Measurements from ENCODE around the gene TMPRSS11D.

TMPRSS11D gene

GRCh38 chr4:67912080-67912479, 28.3 kb upstream of the TMPRSS11D start:
- TF ChIP-seq TAF1 (IDR thresholded peaks at IDR 0.05; ENCODE audit: borderline replicate concordance, insufficient read depth, low read length): no peak
- no peak for TF ChIP-seq FOXP2 (optimal IDR thresholded peaks at IDR 0.05; ENCODE audit: borderline replicate concordance, extremely low read depth, extremely low read length, insufficient read depth)
- TF ChIP-seq SIN3A (IDR thresholded peaks at IDR 0.05; ENCODE audit: borderline replicate concordance, insufficient read depth, low read length): no peak
- TF ChIP-seq POLR2AphosphoS5 (IDR thresholded peaks at IDR 0.05; ENCODE audit: low read depth, low read length): no peak
- no peak for TF ChIP-seq REST (IDR thresholded peaks at IDR 0.05; ENCODE audit: insufficient read depth in 1 of 2, low read depth in 2 of 2, low read length in 2 of 2)

- no peak for TF ChIP-seq FOXP2 (optimal IDR thresholded peaks at IDR 0.05; ENCODE audit: borderline replicate concordance, extremely low read depth, extremely low read length, insufficient read depth)
- TF ChIP-seq POLR2AphosphoS5 (IDR thresholded peaks at IDR 0.05; ENCODE audit: low read depth, low read length): no peak
- TF ChIP-seq TAF1 (IDR thresholded peaks at IDR 0.05; ENCODE audit: borderline replicate concordance, insufficient read depth, low read length): no peak
- no peak for TF ChIP-seq SIN3A (IDR thresholded peaks at IDR 0.05; ENCODE audit: borderline replicate concordance, insufficient read depth, low read length)
- no peak for TF ChIP-seq REST (IDR thresholded peaks at IDR 0.05; ENCODE audit: insufficient read depth in 1 of 2, low read depth in 2 of 2, low read length in 2 of 2)
Observed at GRCh38 chr4:67911638-67912037, 27.8 kb upstream of the TMPRSS11D start.

- no peak for TF ChIP-seq FOXP2 (optimal IDR thresholded peaks at IDR 0.05; ENCODE audit: borderline replicate concordance, extremely low read depth, extremely low read length, insufficient read depth)
- TF ChIP-seq TAF1 (IDR thresholded peaks at IDR 0.05; ENCODE audit: borderline replicate concordance, insufficient read depth, low read length): no peak
- TF ChIP-seq REST (IDR thresholded peaks at IDR 0.05; ENCODE audit: insufficient read depth in 1 of 2, low read depth in 2 of 2, low read length in 2 of 2): no peak
- TF ChIP-seq POLR2AphosphoS5 (IDR thresholded peaks at IDR 0.05; ENCODE audit: low read depth, low read length): no peak
- TF ChIP-seq SIN3A (IDR thresholded peaks at IDR 0.05; ENCODE audit: borderline replicate concordance, insufficient read depth, low read length): no peak
Observed at GRCh38 chr4:67911141-67911540, 27.3 kb upstream of the TMPRSS11D start.

- TF ChIP-seq POLR2AphosphoS5 (IDR thresholded peaks at IDR 0.05; ENCODE audit: low read depth, low read length): no peak
- TF ChIP-seq REST (IDR thresholded peaks at IDR 0.05; ENCODE audit: insufficient read depth in 1 of 2, low read depth in 2 of 2, low read length in 2 of 2): no peak
- no peak for TF ChIP-seq FOXP2 (optimal IDR thresholded peaks at IDR 0.05; ENCODE audit: borderline replicate concordance, extremely low read depth, extremely low read length, insufficient read depth)
- TF ChIP-seq TAF1 (IDR thresholded peaks at IDR 0.05; ENCODE audit: borderline replicate concordance, insufficient read depth, low read length): no peak
- TF ChIP-seq SIN3A (IDR thresholded peaks at IDR 0.05; ENCODE audit: borderline replicate concordance, insufficient read depth, low read length): no peak
Observed at GRCh38 chr4:67910585-67910905, 26.7 kb upstream of the TMPRSS11D start.

All from PFSK-1 (cell line).